ENCODE data around the gene ZFP92.

Gene ZFP92

GRCh38 chrX:153430796-153431195 lies 19.5 kb downstream of the ZFP92 start:
- no peak for DNase-seq (ENCODE audit: low read depth)
- no peak overlapping the region for H3K4me3 ChIP-seq (ENCODE audit: low read depth, low read length)

- H3K4me3 ChIP-seq (ENCODE audit: low read depth, low read length), result no peak overlapping the region
- DNase-seq (ENCODE audit: low read depth), result no peak
These were observed 21.9 kb downstream of the ZFP92 start for GRCh38 chrX:153433161-153433680.

- H3K4me3 ChIP-seq (ENCODE audit: low read depth, low read length), result no peak overlapping the region
- DNase-seq (ENCODE audit: low read depth), result no peak
These were observed 22.6 kb downstream of the ZFP92 start for GRCh38 chrX:153433781-153434285.

GRCh38 chrX:153434801-153435200 lies 23.5 kb downstream of the ZFP92 start:
- H3K4me3 ChIP-seq (ENCODE audit: low read depth, low read length), result no peak overlapping the region
- DNase-seq (ENCODE audit: low read depth), result no peak

- H3K4me3 ChIP-seq (ENCODE audit: low read depth, low read length), result no peak overlapping the region
- DNase-seq (ENCODE audit: low read depth), result no peak
These were observed 24.6 kb downstream of the ZFP92 start for GRCh38 chrX:153435845-153436244.

GRCh38 chrX:153438532-153438931 lies 27.3 kb downstream of the ZFP92 start:
- DNase-seq (ENCODE audit: low read depth), result no peak
- no peak overlapping the region for H3K4me3 ChIP-seq (ENCODE audit: low read depth, low read length)

- H3K4me3 ChIP-seq (ENCODE audit: low read depth, low read length), result no peak overlapping the region
- DNase-seq (ENCODE audit: low read depth), result no peak
These were observed 28.7 kb downstream of the ZFP92 start for GRCh38 chrX:153439977-153440376.

GRCh38 chrX:153440556-153441135 lies 29.4 kb downstream of the ZFP92 start:
- H3K4me3 ChIP-seq (ENCODE audit: low read depth, low read length), result no peak overlapping the region
- DNase-seq (ENCODE audit: low read depth), result no peak

- no peak overlapping the region for H3K4me3 ChIP-seq (ENCODE audit: low read depth, low read length)
- DNase-seq (ENCODE audit: low read depth), result no peak
These were observed 30.0 kb downstream of the ZFP92 start for GRCh38 chrX:153441296-153441695.

- DNase-seq (ENCODE audit: low read depth), result no peak
- no peak overlapping the region for H3K4me3 ChIP-seq (ENCODE audit: low read depth, low read length)
These were observed 30.7 kb downstream of the ZFP92 start for GRCh38 chrX:153441981-153442380.

GRCh38 chrX:153442463-153442862 lies 31.2 kb downstream of the ZFP92 start:
- no peak for DNase-seq (ENCODE audit: low read depth)
- no peak overlapping the region for H3K4me3 ChIP-seq (ENCODE audit: low read depth, low read length)

GRCh38 chrX:153443476-153444332 lies 32.4 kb downstream of the ZFP92 start:
- H3K4me3 ChIP-seq (ENCODE audit: low read depth, low read length), result no peak overlapping the region
- no peak for DNase-seq (ENCODE audit: low read depth)

GRCh38 chrX:153444333-153445011 lies 33.2 kb downstream of the ZFP92 start:
- no peak overlapping the region for H3K4me3 ChIP-seq (ENCODE audit: low read depth, low read length)
- no peak for DNase-seq (ENCODE audit: low read depth)

GRCh38 chrX:153445106-153445855 lies 34.0 kb downstream of the ZFP92 start:
- no peak for DNase-seq (ENCODE audit: low read depth)
- no peak overlapping the region for H3K4me3 ChIP-seq (ENCODE audit: low read depth, low read length)

GRCh38 chrX:153445856-153446635 lies 34.8 kb downstream of the ZFP92 start, which contains the start of gene TREX2:
TSS of gene TREX2 (minus strand) at chrX:153446056. CDS start at chrX:153445430, 626 bp downstream.
- DNase-seq (ENCODE audit: low read depth), result no peak

GRCh38 chrX:153446636-153446936 lies 35.3 kb downstream of the ZFP92 start:
- no peak overlapping the region for H3K4me3 ChIP-seq (ENCODE audit: low read depth, low read length)
- no peak for DNase-seq (ENCODE audit: low read depth)

More at GRCh38 chrX:153445856-153446635, 34.8 kb downstream of the ZFP92 start, which contains the start of gene TREX2:
- H3K4me3 ChIP-seq (ENCODE audit: low read depth, low read length), result no peak within 1 kb of the TSS

GRCh38 chrX:153446950-153447580 lies 35.8 kb downstream of the ZFP92 start:
- no peak for DNase-seq (ENCODE audit: low read depth)
- no peak overlapping the region for H3K4me3 ChIP-seq (ENCODE audit: low read depth, low read length)

- DNase-seq (ENCODE audit: low read depth), result no peak
- H3K4me3 ChIP-seq (ENCODE audit: low read depth, low read length), result no peak overlapping the region
These were observed 36.3 kb downstream of the ZFP92 start for GRCh38 chrX:153447581-153447960.
